ENCODE data around the gene INO80E.

INO80E gene

GRCh38 chr16:29975811-29976511, 20.1 kb upstream of the INO80E start:
- peak in 1 of 14 donors; percentile 17 for DNase-seq

- no peak for DNase-seq
Measured at GRCh38 chr16:29977063-29977825, 18.8 kb upstream of the INO80E start.

GRCh38 chr16:29978081-29978480, 18.0 kb upstream of the INO80E start:
- no peak for DNase-seq

- DNase-seq, result no peak
Measured at GRCh38 chr16:29978564-29979270, 17.3 kb upstream of the INO80E start.

DNA sequence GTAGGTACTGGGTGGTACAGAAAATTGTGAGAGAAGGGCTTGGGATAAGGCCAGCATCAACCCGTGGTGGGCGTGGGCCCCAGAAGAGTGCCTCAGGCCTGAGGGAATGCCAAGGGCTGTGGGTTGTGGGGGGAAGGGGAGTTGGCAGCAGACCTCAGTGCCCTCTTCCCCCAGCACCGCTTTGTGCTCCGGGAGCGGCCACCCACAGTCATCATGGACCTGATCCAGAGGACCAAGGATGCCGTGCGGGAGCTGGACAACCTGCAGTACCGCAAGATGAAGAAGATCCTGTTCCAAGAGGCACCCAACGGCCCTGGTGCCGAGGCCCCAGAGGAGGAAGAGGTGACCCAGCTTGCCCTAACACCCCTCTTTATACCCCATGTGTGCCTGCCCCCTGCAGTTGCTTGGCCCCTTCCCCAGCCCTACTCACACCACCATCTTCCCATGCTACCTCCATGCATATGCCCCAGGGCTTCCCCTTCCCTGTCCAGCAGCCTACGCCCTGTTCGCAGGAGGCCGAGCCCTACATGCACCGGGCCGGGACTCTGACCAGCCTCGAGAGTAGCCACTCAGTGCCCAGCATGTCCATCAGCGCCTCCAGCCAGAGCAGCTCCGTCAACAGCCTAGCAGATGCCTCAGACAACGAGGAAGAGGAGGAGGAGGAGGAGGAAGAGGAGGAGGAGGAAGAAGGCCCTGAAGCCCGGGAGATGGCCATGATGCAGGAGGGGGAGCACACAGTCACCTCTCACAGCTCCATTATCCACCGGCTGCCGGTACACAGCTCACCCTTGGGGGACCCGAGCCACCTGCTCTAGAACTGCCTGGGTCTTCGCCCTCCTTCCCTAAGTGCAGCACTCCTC, 13.3 kb upstream of the INO80E start:
- no peak for DNase-seq

DNA sequence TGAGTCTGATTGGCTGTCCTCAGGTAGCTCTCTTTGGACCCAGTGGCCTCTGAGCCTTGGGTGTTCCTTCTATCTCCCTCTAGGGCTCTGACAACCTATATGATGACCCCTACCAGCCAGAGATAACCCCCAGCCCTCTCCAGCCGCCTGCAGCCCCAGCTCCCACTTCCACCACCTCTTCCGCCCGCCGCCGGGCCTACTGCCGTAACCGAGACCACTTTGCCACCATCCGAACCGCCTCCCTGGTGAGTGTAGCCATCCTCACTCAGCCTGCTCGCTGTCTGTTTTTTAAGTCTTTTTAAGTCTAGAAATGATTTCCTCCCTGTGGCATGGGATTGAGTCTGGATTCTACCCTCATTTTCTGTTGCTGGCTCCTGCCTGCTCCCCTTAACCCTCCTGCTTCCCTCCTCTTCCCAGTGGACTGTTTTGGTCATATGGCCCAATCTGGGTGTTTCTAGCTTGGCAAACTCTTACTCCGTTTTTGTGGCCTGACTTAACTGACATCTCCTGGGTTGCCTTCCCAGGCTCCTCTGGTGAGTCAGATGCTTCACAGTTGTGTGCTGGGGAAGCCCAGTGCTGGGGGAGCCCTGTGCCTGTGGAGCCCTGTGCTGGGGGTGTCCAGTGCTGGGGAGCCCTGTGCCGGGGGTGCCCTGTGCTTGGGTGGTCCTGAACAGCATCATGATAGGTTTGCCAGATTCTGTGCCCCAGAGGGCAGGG, 12.5 kb upstream of the INO80E start:
- no peak for DNase-seq

DNA sequence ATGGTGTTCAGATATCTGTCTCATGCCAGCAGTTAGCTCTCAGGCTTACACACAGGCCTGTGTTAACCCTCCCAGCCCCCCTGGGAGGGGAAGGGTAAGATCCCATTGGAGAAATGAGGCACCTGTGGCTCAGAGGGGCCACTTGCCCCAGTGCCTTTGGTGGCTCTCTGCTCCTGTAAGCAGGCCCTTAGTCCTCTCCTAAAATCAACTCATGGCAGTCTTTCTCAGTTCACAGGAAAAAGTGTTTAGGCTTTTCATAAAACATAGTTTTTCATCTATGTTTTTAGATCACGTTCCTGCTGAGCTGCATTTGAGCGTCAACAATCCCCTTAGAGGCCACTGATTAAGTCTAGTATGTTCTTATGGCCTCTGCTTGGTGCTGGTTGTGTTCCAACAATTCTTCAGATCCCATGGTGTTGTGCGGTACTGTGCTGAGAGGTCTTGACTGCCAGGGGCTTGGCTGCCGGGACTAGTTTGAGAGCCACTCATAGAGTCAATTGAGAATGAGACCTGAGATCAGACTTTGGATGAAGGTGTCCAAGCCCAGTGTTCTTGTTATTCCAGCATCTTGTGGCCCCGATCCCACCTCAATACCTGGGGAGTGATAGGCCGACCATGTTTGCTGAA, 11.8 kb upstream of the INO80E start:
- no peak for DNase-seq

GRCh38 chr16:29984764-29985147, 11.3 kb upstream of the INO80E start:
- DNase-seq, result no peak

DNA sequence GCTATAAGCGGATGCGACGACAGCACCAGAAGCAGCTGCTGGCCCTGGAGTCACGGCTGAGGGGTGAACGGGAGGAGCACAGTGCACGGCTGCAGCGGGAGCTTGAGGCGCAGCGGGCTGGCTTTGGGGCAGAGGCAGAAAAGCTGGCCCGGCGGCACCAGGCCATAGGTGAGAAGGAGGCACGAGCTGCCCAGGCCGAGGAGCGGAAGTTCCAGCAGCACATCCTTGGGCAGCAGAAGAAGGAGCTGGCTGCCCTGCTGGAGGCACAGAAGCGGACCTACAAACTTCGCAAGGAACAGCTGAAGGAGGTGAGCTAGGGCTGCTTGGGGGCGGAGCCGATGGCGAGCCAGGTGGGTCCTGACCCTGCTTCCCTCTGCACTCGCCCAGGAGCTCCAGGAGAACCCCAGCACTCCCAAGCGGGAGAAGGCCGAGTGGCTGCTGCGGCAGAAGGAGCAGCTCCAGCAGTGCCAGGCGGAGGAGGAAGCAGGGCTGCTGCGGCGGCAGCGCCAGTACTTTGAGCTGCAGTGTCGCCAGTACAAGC, 10.7 kb upstream of the INO80E start:
- DNase-seq, result no peak

DNA sequence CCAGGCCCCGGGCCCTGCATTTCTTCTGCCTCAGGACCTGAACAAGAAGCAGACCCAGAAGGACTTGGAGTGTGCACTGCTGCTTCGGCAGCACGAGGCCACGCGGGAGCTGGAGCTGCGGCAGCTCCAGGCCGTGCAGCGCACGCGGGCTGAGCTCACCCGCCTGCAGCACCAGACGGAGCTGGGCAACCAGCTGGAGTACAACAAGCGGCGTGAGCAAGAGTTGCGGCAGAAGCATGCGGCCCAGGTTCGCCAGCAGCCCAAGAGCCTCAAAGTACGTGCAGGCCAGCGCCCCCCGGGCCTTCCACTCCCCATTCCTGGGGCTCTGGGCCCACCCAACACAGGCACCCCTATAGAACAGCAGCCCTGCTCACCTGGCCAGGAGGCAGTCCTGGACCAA, 9.8 kb upstream of the INO80E start:
- no peak for DNase-seq

- no peak for DNase-seq
Measured at GRCh38 chr16:29986931-29987330, 9.1 kb upstream of the INO80E start.

DNA sequence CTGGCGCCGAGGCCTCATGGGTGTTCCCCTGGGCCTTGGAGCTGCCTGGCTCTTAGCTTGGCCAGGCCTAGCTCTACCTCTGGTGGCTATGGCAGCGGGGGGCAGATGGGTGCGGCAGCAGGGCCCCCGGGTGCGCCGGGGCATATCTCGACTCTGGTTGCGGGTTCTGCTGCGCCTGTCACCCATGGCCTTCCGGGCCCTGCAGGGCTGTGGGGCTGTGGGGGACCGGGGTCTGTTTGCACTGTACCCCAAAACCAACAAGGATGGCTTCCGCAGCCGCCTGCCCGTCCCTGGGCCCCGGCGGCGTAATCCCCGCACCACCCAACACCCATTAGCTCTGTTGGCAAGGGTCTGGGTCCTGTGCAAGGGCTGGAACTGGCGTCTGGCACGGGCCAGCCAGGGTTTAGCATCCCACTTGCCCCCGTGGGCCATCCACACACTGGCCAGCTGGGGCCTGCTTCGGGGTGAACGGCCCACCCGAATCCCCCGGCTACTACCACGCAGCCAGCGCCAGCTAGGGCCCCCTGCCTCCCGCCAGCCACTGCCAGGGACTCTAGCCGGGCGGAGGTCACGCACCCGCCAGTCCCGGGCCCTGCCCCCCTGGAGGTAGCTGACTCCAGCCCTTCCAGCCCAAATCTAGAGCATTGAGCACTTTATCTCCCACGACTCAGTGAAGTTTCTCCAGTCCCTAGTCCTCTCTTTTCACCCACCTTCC, 8.5 kb upstream of the INO80E start:
- no peak for DNase-seq

DNA sequence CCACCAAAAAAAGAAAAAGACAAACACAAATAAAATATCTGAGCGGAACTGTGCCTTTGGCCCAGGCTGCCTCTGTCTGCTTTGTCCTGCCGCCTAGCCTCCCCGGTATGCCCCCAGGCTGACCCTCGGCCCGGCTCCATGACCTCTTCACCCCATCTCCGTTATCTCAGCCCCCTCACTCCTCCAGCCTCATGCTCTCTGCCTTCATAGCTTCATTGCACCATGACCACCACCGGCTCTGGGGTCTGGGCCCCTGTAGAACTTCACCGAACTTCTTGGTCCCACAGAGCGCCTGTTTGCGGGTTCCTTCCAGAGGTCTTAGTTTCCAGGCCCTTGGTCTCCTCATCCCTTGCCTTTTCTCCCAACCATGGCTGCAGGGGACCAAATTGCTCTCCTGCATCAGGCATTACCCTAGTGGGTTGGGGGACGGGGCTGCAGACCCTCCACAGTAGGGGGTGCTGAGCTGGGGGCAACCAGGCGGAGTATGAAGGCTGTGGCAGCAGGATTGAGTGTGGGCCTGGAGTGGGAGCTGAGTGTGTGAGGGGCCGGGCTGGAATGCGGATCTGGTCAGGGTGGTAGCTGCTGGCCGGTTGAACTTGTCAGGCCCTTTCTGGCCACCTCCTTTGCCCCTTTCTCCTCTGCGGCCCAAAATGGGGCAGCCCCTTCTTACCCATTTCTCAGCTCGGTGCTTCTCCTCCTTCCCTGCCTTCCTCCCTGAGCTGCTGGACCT, 7.5 kb upstream of the INO80E start:
- DNase-seq, result no peak

DNA sequence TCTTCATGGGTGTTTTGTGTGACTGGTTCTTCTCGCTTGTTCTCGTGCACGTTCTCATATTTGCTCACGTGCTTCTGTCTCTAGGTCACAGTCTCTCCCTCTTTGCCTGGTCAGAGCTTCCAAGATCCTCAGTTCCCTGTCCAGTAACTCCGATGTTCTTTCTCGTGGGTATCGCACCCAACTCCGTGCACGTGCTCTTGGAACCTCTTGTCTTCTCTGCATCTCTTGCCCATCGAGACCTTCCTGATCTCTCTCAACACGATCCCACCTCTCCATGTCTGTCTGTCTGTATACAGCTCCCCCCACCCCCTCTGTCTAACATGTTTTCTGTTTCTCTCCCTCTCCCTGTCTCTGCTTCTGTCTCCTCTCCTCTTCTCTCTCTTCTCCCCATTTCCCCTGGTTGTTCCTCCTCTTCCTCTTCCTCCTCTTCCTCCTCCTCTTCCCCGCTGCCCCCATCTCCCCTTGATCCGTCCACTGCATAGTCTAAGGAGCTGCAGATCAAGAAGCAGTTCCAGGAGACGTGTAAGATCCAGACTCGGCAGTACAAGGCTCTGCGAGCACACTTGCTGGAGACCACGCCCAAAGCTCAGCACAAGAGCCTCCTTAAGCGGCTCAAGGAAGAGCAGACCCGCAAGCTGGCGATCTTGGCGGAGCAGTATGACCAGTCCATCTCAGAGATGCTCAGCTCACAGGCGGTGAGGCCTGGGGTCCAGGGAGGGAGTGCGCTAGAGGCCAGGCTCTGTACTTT, 6.8 kb upstream of the INO80E start:
- DNase-seq, result no peak

DNA sequence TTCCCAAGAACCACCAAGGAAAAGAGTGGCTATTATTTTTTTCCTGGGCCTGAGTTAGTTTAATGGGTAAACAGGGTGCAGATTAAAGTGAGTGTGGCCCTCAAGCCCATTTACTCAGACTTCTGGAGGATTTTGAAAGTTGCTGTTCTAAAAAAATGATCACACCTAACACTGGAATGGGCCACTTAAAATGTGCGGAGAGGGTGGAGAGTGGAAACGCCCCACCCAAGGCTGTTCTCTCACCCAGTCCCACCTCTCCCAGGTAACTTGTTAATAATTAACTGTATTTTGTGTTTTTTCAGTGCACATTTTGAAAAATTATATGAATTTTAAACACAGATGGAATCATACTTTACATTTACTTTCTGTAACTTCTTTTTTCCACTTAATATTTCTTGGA, 6.0 kb upstream of the INO80E start:
- DNase-seq, result no peak

GRCh38 chr16:29990883-29991570, 5.0 kb upstream of the INO80E start:
- no peak for DNase-seq

- no peak for DNase-seq
Measured at GRCh38 chr16:29991571-29991904, 4.5 kb upstream of the INO80E start.

GRCh38 chr16:29992344-29992967, 3.6 kb upstream of the INO80E start:
- no peak for DNase-seq
